T-helper 2 cell treated with Interferon-gamma antibody and Interleukin-4, amounts not matched to agents 100 ng/mL and 5 ng/mL, for 36 hours (primary cell): Measurements from ENCODE around the gene ARHGAP45. TPM values are rescaled to one million over a fixed set of nuclear protein-coding genes. Genes with fewer than 3 reads are reported as not detected.

Experiments
- intact Hi-C: fragments of 100-400 bp; cut with micrococcal nuclease; formaldehyde crosslinking; loops from one replicate; pipeline ENCODE4 v1.15.1; 2023
- total RNA-seq: library from RNA; stranded (reverse); gene quantifications from 2 replicates; pipeline ENCODE4 v1.2.3, GENCODE V29; 2022

Gene ARHGAP45
- total RNA-seq, 1 donor from 2014 or later = 407 TPM

DNA sequence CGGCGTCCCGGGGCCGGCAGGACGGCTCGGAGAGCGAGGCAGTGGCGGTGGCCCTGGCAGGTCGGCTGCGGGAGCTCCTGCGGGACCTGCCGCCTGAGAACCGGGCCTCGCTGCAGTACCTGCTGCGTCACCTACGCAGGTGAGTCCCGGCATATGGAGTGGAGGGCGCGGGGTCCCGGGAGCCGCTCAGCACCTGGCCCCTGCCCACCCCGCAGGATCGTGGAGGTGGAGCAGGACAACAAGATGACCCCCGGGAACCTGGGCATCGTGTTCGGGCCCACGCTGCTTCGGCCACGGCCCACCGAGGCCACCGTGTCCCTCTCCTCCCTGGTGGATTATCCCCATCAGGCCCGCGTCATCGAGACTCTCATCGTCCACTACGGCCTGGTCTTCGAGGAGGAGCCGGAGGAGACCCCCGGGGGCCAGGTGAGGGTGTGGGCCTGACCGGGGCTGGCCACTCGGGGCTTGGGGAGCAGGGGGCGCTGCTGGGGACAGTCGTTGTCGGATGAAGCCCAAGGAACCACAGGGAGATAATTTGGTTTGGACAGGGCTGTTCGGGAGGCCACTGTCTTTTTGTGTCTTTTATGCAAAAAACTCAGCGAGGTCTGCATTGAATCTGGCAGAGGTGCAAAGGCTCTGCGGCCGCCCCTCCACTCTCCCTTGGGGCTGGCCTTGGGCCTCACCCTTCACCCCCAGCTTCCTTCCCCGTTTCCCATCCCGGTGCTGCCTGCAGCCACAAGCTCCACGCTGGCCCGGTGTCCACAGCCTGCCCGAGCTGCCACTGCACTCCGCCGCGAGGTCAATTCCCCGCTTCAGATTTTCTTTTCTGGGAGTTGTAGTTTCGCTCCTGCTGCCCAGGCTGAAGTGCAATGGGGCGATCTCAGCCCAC is 16.2 kb downstream of the ARHGAP45 start:
- intact Hi-C loops = loop anchor here (2.0 kb wide), 1 partner anchor 14 kb away; no protein-coding TSS in a partner anchor

DNA sequence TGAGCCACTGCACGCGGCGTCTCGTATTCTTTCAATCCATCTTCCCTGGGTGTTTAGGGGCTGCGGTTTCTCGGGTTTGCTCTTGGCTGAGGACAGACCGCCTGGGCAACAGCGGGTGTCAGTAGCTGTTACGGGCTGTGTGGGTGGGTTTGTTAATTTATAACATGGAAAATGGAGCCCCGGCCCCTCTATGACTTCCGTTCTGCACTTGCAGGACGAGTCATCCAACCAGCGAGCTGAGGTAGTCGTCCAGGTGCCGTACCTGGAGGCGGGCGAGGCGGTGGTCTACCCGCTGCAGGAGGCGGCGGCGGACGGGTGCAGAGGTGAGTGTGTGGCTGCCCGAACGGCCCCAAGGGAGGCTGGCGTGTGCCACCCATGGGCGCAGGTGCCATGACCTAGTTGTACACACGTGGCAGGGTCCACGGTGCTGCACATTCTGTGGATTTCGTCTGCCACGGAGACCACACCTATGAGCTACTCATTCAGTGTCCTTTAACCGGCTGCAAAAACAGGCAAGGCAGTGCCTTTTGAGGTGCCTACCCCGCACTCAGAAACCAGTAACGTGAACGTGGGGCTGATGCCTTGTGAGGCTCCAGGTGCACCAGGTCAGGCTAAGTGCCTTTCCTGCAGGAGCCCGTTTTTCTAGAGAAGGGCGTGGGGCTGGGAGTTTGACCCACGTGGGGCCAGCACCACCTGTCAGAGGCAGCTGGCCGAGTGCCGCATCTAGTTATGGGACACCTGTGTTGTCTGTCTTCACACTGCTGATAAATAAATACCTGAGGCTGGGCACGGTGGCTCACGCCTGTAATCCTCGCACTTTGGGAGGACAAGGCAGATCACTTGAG is 17.3 kb downstream of the ARHGAP45 start:
- intact Hi-C loops = no loop called here

DNA sequence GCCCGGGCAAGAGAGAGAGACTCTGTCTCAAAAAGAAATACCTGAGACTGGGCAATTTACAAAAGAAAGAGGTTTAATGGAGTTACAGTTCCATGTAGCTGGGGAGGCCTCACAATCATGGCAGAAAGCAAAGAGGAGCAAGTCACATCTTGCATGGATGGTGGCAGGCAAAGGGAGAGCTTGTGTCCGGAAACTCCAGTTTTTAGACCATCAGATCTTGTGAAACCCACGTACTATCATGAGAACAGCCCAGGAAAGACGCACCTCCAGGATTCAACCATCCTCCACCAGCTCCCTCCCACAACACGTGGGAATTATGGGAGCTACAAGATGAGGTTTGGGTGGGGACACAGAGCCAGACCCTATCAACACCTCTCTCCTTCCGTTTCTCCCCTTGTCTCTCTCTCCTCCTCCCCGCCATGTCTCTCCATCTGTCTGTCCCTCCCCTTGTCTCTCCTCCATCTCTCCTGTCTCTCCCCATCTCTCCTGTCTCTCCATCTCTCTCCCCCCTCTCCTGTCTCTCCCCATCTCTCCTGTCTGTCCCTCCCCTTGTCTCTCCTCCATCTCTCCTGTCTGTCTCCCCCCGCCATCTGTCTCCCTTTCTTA is 18.2 kb downstream of the ARHGAP45 start:
- intact Hi-C loops = no loop called here

DNA sequence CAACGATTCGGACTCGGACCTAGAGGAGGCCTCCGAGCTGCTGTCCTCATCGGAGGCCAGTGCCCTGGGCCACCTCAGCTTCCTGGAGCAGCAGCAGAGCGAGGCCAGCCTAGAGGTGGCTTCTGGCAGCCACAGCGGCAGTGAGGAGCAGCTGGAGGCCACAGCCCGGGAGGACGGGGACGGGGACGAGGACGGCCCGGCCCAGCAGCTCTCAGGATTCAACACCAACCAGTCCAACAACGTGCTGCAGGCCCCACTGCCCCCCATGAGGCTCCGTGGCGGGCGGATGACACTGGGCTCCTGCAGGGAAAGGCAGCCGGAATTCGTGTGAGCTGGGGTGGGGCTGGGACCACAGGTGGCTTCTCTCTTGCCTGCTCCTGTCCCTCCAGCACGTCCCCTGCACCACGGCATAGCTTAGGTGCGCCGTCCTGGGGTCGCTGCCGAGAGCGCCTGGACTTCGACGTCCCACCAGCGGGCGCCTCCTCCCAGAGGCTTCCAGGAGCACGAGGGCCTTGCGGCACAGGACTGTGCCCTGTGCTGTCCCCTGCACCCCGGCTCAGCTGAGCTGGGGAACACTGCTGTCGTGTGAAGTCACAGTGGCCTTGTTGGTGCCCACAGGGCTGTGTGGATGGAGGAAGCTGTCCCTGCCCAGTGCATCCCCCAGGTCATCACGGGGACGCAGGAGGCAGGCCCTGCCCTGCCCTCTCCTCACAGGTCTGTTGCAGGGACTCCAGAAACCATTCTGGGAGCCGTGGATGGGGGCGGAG is 18.9 kb downstream of the ARHGAP45 start:
- intact Hi-C loops = no loop called here

DNA sequence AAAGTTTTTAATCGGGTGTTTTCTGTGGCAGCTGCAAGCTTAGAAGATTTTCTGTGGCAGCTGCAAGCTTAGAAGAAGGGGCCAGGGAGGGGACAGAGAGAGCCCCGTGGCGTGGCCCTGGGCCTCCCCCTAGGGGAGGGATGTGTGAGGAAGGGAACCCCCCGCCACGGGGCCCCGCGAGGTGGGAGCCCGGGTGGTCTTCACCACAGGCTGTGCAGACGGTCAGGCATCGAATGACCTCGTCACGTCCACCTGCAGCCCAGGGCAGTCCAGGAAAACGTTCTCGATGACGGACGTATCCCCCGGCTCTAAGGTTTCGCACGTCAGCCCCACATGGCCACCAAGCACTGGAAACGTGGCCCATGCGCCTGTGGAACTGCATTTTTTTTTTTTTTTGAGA is 19.6 kb downstream of the ARHGAP45 start:
- intact Hi-C loops = no loop called here

DNA sequence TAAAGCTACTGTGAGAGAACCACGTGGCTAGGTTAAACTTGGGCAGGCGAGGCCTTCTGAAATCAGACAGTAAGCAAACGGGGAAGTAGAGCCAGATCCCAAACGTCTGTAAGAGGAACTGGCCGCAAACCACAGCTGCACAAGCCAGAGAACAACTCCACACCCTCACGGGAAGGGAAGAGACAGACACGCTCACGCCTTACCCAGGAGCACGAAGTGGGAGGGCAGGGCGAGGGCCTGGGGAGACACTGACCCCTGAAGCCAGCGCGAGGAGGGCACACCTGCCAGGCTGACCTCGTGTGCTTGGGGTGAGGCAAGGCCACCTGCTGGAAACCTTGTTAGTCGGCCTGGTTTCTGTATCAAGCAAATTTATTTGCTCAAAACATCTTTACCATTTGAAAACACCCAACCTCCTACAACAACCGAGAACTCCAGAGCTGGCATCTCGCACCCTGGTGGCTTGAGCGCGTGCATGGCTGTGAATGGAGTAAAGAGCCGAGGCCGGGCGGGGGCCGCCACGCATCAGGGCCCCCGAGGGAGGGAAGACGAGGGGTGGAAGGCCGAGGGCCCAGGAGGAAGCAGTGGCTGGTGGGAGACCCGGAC is 20.9 kb downstream of the ARHGAP45 start:
- intact Hi-C loops = no loop called here

DNA sequence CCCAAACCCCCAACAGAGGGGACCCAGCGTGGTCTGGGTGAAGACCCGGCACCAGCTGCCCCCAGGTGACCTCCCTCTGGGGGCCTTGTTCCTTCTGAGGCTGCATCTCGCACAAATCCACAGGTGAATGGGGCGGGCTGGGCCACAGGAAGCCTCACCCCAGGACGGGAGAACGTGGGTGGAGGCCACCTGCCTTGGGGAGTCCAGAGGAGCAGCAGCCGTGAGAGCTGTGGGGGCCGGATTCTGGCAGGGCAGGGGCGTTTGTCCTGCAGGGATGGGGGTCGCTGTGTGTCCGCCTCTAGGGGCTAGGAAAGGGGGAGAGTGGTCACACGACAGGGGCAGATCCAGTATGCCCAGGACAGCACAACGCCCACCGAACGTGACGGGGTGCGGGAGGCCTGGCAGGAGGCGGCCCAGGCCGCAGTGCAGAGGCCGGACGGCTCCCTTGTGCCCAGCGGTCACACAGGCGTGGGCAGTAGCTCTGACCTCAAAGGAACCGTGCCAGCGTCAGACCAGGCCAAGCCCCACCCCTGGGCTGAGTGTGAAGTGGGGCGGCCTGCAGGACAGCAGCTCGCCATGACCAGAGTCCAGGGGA is 21.5 kb downstream of the ARHGAP45 start:
- intact Hi-C loops = no loop called here

DNA sequence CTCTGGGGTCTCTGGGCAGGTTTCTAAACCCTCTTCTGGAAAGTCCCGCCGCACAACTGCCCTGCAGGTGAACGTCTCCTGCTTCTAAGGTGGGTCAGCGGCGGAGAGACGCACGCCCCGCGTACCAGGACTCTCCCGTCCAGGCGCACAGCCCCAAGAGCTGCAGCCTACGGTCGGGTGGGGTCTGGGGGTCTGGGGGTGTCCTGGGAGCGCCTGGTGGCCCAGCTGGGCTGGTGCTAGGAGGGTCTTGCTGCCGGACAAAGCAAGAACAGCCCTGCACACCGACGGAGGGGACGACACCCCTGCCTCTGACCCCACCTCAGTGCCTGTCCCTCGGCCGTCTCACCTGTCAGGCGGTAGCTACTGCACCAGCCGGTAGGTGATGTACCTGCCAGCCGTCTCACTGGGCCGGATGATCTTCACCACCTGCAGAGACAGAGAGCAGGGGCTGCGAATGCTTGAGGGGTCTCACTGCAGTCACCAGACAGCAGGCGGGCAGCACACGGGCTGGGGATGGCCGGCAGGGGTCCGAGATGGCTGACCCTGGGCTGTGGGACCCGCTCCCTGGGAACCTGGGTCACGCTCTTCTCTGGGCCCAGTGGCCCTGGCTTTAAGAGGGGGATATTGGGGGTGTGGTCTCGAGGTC is 22.3 kb downstream of the ARHGAP45 start:
- intact Hi-C loops = no loop called here

DNA sequence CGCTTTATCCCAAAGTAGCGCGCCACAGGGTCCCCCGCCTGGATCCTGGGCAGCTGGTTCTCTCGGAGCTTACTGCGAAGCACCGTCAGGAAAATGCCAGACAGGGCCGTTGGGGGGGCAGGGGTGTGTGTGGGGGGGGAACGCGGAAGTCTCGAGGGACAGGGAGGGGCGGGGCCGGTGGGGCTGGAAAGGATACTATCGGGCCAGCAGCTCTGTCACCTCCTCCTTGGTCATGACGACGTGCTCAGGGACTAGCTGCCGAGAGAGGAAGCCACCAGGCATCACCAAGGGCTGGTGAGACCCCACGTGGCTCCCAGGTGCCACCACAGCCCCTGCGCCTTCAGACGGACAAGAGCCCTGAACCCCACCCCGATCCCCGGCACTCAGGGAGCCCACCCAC is 22.9 kb downstream of the ARHGAP45 start:
- intact Hi-C loops = no loop called here

DNA sequence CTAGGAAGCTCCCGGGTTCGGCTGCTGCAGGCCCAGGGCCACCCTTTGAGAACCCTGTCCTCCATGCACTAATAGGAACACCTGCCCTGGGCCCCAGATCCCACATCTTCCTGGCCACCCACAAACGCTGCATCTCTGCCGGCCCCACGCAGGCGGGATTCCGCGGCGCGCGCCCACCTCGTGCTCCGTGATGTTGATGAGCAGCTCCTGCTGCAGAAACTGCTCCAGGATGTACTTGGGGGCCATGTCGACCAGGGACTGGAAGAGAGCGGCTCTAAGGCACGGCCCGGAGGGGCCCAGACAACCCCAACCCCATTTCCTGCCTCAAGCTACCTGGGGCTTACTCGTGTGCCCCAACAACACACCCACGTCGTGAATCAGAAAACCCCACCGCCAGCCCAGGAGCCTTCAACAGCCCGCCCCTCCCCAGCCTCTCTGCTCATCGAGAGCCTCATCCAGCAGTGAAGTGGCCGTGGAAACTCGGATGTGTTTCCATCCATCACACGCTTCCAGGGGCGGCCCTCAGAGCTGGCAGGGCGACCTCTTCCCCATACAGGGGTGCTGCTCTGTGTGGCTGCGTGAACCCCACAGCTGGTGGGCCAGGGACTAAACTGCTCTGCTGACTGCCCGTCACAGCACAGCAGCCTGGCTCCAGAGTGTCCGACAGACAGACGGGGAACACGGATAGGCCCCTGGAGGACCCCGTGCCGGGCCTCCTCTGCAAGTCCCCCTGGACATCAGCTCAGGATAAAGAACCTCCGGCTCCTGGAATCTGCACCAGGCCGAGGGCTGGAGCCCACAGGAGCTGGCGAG is 24.0 kb downstream of the ARHGAP45 start:
- intact Hi-C loops = no loop called here

DNA sequence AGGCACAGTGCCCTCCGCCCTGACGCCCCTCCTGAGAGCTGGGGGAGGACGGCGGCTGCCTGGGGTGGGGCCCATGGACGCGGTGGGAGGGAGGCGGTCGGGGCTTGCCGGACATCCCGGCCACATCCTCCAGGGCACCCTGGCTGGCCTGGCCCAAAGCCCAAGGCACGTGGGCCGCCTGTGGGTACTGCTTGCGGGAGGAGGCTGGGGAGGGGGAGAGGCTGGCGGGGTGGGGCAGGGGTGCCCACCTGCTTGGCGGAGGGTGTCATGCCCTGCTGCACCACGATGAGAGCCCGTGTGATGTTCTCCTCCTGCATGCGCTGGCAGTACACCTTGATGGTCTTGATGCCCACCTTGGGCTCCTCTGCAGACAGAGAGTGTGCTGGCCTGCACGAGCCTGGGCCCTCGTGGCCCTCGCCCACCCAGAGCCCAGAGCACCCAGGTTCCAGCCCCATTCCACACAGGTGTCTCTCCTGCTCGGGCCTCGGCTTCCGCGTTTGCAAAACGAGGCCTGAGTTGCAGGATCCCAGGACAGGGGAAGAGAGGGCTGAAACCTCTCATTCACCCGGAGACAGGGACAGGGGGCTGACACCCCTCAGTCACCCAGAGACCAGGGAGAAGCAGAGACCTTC is 24.7 kb downstream of the ARHGAP45 start:
- intact Hi-C loops = no loop called here

DNA sequence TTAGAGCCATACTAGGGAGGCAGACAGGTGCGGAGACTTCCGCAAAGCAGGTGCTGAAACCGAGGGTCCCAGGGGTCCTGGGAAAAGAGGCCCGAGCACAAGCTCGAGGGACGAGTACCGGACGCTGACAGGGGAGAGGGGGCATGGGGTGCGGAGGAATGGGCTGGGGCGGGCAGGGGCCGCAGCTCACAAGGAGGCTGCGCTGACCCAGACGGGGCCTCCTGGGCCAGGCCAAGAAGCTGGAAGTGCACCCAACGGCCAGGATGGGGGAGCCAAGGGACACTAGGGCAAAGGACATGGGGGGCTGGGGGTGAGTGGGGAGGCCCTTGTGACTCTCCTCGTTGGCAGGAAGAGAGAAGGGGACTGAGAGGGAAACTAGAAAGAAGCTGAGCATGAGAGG is 26.4 kb downstream of the ARHGAP45 start:
- intact Hi-C loops = no loop called here

DNA sequence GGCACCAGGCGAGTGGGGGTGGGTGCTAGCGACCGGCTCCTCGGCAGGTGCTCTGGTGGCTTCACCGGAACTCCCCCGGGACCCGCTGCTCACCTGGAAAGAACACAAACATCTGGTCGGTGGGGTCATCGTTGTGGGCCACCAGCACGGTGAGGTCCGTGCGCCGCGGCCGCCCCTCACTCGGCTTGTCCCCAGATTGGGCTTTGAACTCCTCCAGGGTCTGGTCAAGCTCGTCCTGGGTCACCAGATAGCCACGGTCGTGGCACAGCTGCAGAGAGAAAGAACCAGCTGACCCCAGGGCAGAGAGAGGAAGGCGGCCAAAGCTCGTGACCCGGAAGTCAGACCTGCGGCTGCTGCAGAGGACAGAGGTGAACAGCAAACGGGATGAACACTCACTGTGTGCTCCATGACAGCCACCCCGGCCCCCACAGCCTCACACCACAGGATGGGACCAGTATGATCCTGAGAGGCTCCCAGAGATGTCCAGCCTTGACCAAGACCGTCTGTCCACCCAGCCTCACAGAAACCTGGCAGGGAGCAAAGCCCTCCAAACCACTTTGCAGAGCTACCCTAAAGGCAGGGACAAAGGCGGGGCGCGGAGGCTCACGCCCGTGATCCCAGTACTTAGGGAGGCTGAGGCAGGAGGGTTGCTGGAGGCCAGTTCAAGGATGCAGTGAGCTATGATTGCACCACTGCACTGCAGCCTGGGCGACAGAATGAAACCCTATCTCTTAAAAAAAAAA is 27.0 kb downstream of the ARHGAP45 start:
- intact Hi-C loops = loop anchor here (2.0 kb wide), 1 partner anchor 147 kb away; the partner anchor contains the start of gene ATP5F1D

DNA sequence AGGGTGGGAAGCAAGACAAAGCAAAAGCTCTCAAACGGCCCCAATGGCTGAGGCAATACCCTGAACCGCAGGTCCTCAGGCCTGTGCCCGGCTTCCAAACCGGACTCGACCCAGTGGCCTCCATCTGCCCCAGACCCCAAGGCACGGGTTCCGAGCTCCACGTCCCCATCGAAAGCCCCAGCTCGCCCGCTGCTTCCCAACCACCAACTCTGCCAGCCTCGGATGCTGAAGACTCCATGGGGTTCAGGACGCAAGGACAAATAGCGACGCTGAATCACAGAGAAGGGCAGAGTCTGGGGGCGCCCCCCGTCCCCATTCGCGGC is 27.6 kb downstream of the ARHGAP45 start:
- intact Hi-C loops = loop anchor here (2.0 kb wide), 1 partner anchor 146 kb away; the partner anchor contains the start of gene ATP5F1D

DNA sequence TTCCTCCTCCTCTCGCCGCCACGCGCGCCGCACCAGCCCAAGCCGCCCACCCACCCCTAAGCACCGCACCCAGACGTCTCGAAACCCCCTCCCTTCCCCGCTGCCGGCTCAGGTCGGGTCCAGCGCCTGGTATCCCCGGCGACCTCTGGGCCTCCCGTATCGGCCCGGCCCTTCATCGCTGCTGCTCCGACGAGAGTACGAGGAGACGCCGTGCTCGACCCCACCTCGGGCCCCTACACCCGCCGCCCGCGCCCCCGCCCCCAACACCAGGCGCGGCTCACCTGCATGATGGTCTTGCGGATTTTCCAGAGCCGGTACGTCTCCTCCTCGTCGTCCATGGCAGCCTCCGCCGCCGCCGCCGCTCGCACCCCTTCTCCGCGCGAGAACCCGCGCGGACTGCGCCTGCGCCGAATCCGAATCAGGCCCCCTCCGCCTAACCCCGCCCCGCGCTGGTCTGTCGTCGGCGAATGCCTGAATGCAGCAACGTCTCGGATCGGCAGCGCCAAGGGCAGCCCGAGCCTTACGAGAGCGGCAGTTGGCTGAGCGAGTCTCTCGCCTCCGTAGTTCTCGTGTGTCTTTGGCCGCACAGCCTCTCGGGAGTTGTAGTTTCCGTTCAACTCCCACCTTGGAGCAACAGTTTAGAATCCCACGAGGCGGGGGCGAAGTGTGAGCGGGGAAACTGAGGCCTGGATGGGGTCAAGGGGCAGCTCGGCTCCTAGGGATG is 28.2 kb downstream of the ARHGAP45 start, which contains the start of gene POLR2E:
Gene POLR2E (minus strand): TSS at position 398 of the 724 bp plus-strand sequence. CDS start 60 bp downstream, at position 338.
- intact Hi-C loops = loop anchor here (1.0 to 2.0 kb wide), 2 partner anchors 8 to 146 kb away; partner anchors contain the start of genes ATP5F1D and GPX4

DNA sequence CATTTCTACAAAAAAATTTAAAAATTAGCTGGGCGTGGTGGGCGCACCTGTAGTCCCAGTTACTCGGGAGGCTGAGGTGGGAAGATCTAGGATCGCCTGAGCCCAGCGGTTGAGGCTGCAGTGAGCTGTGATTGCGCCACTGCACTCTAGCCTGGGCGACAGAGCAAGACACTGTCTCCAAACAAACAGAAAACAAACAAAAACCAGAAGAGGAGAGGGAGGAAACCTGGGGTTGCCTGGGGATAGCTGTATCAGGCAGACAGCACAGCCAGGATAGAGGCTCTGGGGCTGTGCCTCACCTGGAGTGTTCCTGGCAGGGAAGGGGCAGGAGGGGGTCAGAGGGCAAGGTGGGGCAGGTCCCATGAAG is 30.8 kb downstream of the ARHGAP45 start:
- intact Hi-C loops = no loop called here
